GM15510 (cell line): ENCODE data around the gene ATG5.

Experiments used
- POLR2A ChIP-seq: IDR thresholded peaks from 3 replicates; pipeline ENCODE4 v1.6.1; 2011; ENCODE audit warnings: borderline replicate concordance; ENCODE audit not compliant: insufficient read length; ENCODE audit errors: extremely low read depth

ATG5 gene

DNA sequence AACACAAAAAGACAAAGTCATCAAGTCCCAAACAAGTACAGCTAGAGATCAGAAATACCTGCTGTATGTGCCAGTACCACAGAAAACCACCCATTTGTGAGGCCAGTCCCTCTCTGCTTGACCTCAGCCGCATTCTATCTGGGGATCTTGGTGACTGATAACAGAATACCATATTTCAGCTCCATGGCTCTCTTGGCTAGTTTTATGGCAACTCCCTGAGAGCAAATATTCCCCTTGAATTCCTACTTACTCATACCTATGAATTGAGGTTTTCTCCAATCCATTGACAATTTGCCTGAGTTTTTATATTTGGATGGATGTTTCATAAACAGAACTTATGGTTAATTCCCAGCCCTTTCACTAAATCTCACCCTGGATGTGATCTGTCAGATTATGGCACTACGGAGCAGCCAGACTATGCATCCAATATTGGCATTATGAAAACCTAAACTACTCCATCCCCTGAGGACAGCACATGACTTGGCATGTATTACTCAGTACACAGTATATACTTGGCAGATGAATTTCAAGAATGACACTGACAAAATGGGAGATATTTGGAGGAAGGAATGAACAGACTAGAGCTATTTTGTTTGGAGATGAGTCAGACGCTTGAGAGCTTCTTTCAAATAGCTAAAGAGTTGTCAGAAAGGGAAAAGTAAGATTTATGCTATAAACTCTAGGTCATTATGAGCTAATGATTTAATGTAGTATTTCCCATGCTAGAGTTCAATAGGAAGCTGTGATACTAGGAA, 143.7 kb downstream of the ATG5 start:
- TF ChIP-seq POLR2A, result no peak

DNA sequence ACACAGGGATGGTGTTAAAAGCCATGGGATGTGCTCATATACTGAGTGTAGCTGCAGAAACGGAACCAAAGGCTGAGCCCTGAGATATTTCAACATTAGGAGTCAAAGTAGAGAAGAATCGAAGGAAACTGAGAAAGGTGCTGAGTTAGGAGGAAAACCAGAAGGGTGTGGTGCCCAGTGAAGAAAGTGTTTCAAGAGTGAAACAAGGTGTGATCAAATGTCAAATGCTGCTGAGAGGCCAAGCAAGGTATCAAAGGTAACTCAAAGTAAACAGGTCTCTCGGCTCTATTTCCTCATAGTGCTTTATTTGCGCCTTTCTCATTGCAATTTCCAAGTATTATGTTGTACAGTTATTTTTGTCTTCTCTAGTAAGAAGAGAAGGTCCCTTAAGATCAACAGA, 145.4 kb downstream of the ATG5 start:
- no peak for TF ChIP-seq POLR2A

DNA sequence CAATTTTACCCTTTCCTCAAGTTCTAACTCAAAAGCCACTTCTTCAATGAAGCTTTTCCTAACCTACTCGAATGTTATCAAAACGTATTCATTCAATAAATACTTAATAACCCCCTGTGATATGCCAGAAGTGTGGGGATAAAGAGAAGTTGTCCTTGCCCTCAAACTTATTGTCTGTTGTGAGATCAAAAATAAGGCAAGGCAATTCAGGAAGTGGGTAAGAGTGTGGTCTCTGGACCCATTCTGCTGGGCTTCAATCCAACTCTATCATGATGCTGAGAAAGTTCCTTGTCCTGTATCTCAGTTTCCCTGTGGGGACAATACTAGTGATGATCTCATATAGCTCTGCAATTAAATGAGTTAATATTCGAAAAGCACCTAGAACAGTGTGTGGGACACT, 146.7 kb downstream of the ATG5 start:
- TF ChIP-seq POLR2A, result no peak

DNA sequence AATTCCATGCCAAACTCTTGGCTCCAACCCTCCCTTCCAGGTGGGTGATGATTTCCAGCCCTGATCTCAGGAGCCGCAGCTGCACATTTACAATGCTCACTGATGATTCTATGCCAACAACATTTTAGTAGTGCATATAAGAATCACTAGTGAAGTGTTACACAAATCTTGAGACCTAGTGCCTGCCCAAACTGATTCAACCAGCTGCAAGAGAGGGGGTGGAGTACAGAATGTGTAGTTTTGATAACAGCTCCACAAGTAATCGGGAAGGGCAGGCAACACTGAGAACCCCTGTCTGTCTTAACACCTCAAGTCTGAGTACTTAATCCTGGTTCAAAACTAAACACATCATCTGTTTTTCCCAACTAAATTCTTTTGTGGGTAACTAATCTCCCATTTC, 147.8 kb downstream of the ATG5 start:
- TF ChIP-seq POLR2A, result no peak

DNA sequence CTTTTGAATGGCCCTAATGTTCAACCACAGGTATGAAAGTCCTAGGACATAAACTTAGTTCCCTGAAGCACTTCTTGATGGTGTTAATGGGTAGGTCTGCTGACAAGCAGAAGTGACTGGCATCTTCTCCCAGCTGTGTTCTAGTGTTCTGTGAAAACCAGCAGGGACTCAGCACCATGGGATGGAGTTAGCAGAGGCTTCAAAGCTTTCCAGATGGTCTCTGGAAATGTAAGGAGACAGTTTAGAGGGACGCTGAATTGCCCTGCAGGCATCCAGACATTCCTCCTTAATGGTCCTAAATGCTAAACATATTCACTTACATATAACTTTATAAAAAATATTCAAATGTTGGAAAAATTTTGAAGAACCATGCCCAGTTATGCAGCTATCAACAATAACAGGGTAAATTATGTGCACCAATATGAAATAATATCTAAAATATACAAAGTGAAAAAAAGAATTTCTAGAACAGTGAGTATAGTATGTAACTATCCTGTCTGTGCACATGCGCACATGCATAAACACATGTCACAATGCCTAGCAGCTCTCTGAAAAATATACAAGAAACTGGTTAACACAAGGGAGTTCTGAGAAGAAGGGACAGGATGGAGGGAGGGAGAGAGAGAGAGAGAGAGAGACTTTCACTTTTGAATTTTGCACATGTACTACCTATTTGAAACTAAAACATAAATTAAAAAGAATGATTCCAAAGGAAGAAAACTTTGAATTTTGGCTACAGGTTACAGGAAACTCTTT, 152.3 kb downstream of the ATG5 start:
- no peak for TF ChIP-seq POLR2A

DNA sequence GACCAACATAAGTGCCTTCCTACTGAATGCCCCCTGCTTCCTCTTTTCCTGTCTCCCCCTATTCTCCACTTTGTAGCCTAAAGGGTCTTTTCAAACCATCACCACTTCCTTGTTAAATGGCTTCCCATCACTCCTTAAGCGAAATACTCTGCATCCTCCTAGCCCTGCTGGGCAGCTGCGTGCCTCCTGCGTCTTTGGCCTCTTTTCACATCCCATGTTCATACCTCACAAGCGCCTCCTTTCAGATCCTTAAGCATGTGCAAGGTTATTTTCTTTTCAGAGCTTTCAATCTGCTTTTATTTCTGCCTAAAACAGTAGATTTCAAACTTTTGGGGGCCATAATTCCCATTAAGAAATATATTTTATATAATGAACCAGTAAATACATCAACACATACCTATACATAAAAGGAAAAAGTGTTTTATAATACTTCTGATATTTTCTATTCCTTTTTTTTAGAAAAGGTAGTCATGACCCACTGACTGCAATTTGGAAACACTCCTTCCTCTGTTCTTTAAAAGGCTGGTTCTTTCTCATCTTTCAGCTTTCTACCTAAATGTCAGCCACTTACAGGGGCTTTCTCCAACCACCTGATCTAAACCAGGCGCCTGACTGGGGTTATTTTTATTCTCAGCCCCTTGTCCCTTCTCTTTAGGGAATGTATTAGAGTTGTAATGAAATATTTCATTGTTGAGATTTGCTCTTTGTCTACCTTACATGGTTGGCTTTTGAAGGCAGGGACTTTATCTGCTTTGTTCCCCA, 155.3 kb downstream of the ATG5 start:
- no peak for TF ChIP-seq POLR2A

DNA sequence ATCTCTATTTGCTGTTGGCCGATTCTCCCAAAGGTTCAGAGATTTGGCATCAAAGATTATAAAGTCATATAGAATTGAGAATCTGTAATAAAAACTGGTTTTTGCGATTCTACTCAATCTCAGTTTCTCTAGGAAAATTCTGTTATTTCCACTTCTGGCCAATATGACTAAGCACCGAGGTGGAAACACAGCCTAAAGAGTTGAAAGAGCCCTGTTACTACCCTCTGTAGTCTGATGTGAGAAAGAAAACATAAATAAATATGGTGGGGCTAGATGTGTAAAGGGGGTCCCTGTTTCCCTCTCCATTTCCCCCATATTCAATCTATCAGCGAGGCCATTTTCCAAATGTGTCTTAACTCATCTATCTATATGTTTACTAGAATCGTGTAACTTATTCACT, 156.0 kb downstream of the ATG5 start:
- no peak for TF ChIP-seq POLR2A

DNA sequence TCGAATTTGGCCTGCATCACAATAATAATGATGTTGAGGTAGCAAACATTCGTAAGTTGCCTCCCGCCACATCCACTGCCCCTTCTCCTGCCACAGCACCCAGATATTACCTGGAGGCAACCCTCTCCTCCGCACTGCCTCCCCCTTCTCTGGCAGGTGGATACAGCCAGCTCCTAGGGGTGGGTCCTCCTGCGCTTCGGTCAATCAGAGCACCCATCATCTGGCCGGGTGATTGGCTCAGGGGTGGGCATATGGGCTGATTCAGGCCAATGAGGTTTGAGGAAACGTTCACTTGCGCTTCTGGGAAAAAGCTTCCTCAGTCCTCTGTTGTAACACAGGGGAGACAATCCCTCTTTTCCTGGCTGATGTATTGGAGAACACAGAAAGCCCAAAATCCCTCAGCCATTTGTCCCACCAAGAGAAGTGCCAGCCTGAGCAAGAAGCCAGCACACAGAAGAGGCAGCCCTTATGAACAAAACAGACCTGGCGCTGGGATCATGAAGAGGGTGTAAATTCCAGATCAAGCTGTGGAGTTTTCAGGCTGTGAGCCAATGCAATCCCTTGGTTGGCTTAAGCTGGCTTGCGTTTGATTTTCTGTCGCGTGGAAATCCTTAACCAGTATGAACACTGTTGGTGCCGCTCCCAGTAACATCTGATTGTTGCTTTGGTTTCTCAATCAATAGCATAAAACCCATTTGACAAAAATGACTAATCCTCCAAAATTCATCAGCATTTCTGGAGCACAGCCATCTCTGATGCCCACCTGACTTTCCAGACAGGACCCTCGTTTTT, 157.3 kb downstream of the ATG5 start:
- no peak for TF ChIP-seq POLR2A

DNA sequence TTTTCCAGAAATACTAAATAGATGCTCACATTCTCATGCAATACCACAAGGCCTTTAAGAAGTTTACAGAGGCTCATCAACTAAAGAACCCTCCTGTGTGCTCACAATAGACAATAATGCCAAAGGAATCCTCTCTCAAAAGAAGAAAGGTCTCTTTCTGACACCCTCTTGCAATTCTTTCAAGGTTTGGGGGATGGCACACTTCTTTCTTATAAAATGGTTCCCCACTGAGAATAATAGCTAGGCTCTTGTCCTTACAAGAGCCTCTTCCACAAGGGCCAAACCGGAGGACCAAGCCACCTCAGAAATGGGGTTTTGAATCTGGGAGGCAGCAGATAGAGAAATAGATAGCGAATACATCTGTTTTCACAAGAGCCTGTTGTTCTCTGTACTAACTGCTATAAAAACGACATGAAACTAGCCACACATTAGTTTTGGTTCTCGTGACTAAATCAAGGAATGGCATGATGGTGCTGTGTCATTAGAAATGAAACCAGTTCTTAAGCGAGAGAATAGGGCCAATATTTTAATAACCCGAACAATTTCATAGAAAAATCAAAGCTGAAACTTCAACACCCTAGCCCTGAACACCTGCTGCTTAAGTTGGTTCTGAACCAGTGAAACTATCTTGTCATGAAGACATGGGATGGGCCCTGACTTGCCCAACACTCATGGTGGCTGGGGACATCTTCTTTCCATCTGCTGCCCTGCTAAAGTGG, 158.3 kb downstream of the ATG5 start:
- no peak for TF ChIP-seq POLR2A

DNA sequence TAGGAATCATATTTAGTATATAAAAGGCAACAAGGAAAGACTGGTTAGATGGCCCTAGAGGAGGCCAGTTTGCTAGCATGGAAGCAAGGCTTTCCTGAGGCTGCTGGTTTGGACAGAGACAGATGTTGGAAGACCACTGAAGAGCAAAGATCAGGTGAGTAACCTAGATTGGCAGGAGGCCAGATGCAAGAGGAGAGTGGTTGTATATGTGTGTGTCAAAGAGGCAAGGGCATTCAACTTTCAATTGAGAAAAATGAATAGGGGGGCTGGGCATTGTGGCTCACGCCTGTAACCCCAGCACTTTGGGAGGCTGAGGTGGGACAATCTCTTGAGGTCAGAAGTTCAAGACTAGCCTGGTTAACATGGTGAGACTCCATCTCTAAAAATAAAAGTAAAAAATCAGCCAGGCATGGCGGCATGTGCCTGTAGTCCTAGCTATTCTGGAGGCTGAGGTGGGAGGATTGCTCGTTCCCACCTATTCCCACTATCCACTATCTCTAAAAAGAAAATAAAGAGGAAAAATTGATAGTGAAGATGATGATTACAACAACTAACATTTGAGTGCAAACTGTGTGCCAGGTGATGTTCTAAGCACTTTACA, 159.6 kb downstream of the ATG5 start:
- no peak for TF ChIP-seq POLR2A

DNA sequence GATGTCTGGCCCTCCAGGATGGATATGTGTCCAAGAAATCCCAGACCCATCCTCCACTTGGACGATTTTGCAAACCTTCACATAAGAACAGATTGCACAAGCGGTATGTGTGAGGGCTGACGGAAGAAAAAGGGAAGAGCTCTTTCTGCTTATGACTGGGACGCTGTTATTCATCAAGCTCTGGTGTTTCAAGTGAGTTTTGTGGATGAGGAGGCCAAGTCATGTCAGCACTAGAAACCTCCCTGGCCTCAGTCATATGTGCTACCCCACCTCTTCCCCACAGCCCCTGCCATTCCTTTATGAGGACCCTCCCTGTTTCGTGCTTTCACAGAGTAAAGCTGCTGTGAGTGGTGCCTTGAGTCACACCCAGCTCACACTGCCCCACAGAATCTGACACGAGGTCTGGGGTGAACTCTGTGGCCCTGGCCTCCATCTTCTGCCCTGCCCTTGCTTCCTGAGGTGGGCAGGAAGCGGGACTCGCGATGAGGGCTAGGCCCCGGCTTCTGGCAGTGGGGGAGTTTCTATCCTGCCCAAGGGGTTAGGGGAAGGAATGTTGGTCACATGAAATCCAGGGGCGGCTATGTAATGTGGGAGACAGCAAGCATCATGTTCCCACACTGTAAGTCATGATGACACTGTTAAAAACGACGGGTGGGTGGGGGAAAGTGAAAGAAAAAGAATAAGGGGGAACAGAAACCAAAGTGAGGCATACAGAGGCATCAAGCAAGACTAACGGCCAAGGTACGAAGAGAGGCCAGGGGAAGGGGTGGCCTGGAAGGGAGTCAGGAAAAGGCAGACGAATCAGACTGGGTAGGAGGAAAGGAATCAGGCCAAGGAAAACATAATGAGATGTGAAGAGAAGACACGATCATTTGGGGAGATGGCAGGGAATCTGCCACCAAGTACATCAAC, 161.3 kb downstream of the ATG5 start:
- peak; percentile 41 for TF ChIP-seq POLR2A

DNA sequence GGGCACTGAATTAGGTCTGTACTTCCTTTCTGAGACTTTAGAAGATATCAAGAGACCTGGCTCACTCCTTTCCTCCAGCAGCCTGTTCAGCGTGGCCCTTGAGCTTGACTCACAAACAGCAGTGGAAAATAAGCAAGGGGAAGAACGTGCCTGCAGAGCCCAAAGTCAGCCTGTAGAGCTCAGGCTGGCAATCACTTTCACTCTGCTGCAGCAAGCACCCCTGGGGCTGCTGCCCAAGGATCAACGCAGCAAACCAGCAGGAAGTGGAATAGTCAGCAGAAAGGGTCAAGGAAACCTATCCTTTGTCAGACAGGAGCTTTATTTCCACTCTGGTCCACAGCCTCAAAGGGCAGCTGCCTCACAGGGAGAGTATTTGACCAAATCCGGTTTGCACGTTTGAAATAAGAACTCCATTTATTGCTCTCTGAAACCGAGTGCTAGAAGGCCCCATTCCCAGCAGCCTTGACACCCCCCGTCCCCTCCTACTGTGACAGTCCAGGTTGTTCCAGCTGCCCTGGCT, 162.1 kb downstream of the ATG5 start:
- TF ChIP-seq POLR2A, result no peak
